ENCODE measurements around the gene IDH3B.

Gene IDH3B

GRCh38 chr20:2612073-2612472, 51.9 kb downstream of the IDH3B start:
- no peak for DNase-seq

- DNase-seq, result no peak
Observed at GRCh38 chr20:2610941-2611720, 52.9 kb downstream of the IDH3B start.

GRCh38 chr20:2610326-2610725, 53.7 kb downstream of the IDH3B start:
- DNase-seq, result no peak
